ENCODE results near the gene SMAD6. TPM values are rescaled to one million over a fixed set of nuclear protein-coding genes. Genes with fewer than 3 reads are reported as not detected.

SMAD6 gene
- total RNA-seq, 6 experiments from 2014 or later, result 10.2 to 18.1 (median 16.4) TPM

- peaks cover 2% of the 10 kb centered on the region; the same call in 1 of the 2 replicates for H3K4me1 Mint-ChIP-seq (ENCODE audit: low read depth)
- no peak for DNase-seq
- H3K27ac Mint-ChIP-seq, result no peak overlapping the region
- H3K27me3 Mint-ChIP-seq (ENCODE audit: insufficient read depth), result peaks cover 3% of the 10 kb centered on the region
- H3K9me3 Mint-ChIP-seq, result no peaks in the 10 kb centered on the region
- TF ChIP-seq, protein P1, sequence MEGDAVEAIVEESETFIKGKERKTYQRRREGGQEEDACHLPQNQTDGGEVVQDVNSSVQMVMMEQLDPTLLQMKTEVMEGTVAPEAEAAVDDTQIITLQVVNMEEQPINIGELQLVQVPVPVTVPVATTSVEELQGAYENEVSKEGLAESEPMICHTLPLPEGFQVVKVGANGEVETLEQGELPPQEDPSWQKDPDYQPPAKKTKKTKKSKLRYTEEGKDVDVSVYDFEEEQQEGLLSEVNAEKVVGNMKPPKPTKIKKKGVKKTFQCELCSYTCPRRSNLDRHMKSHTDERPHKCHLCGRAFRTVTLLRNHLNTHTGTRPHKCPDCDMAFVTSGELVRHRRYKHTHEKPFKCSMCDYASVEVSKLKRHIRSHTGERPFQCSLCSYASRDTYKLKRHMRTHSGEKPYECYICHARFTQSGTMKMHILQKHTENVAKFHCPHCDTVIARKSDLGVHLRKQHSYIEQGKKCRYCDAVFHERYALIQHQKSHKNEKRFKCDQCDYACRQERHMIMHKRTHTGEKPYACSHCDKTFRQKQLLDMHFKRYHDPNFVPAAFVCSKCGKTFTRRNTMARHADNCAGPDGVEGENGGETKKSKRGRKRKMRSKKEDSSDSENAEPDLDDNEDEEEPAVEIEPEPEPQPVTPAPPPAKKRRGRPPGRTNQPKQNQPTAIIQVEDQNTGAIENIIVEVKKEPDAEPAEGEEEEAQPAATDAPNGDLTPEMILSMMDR (IDR thresholded peaks at IDR 0.05), result no peak
- no peaks in the 10 kb centered on the region for H3K36me3 Mint-ChIP-seq (ENCODE audit: low read depth)
- H3K4me3 Mint-ChIP-seq, result no peak overlapping the region
Observed at GRCh38 chr15:66675446-66675845, 26.6 kb upstream of the SMAD6 start.

- H3K4me3 Mint-ChIP-seq, result no peak overlapping the region
- no peak overlapping the region for H3K27ac Mint-ChIP-seq
- peaks cover 3% of the 10 kb centered on the region for H3K27me3 Mint-ChIP-seq (ENCODE audit: insufficient read depth)
- TF ChIP-seq, protein P1 (IDR thresholded peaks at IDR 0.05), result no peak
- peaks cover 10% of the 10 kb centered on the region; the same call in 1 of the 2 replicates for H3K36me3 Mint-ChIP-seq (ENCODE audit: low read depth)
- H3K9me3 Mint-ChIP-seq, result peaks cover 13% of the 10 kb centered on the region
- no peaks in the 10 kb centered on the region for H3K4me1 Mint-ChIP-seq (ENCODE audit: low read depth)
- no peak for DNase-seq
Observed at GRCh38 chr15:66677336-66677735, 24.7 kb upstream of the SMAD6 start.

DNA sequence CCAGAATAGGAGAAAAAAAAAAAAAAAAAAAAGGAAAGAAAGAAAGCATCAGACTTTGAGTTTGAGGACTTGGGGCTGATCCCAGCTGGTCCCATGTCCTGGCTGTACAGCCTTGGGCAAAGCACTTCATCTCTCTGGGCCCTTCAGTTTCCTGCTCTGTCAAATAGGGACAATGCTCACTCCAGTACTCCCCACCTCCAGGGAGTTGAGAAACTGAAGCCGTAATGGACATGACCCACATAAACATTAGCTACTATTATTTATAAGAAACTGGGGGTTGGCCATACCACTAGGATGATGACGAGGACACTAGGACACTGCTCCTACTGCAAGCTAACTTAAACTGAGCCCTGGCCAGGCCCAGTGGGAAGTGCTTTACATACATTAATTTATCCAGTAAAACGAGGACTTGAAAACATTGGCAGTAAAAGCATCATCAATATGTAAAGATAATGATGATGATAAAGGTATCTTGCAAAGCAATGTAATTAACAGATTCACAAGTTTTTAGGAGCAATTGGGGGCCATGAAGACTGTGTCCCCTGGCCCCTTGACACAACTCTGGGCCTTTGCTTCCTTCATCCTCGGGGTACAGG is 22.9 kb upstream of the SMAD6 start:
- Mint-ChIP-seq H3K27me3 (ENCODE audit: insufficient read depth) (peaks cover 2% of the 10 kb centered on the region), H3K36me3 (ENCODE audit: low read depth) (peaks cover 15% of the 10 kb centered on the region; the same call in 1 of the 2 replicates), H3K4me3 (no peak overlapping the region), H3K27ac (no peak overlapping the region), H3K4me1 (ENCODE audit: low read depth) (peaks cover 13% of the 10 kb centered on the region), H3K9me3 (peaks cover 20% of the 10 kb centered on the region)
- no peak for DNase-seq
- TF ChIP-seq, protein P1 (IDR thresholded peaks at IDR 0.05), result no peak

GRCh38 chr15:66679657-66680108 is 22.4 kb upstream of the SMAD6 start:
- H3K9me3 Mint-ChIP-seq, result peaks cover 20% of the 10 kb centered on the region
- H3K36me3 Mint-ChIP-seq (ENCODE audit: low read depth), result peaks cover 15% of the 10 kb centered on the region; the same call in 1 of the 2 replicates
- H3K27ac Mint-ChIP-seq, result no peak overlapping the region
- TF ChIP-seq, protein P1 (IDR thresholded peaks at IDR 0.05), result no peak
- H3K4me1 Mint-ChIP-seq (ENCODE audit: low read depth), result peaks cover 15% of the 10 kb centered on the region
- no peak overlapping the region for H3K4me3 Mint-ChIP-seq
- peaks cover 2% of the 10 kb centered on the region for H3K27me3 Mint-ChIP-seq (ENCODE audit: insufficient read depth)
- DNase-seq, result no peak

DNA sequence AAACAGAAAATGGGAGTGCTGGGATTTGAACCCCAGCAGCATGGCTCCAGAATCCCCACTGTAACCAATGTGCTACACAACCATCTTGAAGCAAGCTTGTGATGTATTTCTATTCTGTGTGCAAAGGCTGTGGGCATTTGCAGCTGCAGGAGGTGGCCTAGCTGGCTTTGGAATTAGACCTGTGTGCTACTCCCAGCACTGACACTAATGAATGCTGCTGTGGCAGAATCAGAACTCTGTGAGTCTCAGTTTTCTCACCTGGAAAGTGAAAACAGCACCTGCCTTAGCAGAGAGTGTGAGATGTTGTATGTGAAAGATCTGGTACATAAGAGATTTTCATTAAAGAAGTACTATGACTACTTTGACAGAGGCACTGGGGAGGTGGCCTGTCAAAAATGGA is 21.5 kb upstream of the SMAD6 start:
- H3K27me3 Mint-ChIP-seq (ENCODE audit: insufficient read depth), result peaks cover 2% of the 10 kb centered on the region; the same call in 1 of the 2 replicates
- no peak overlapping the region for H3K4me3 Mint-ChIP-seq
- H3K36me3 Mint-ChIP-seq (ENCODE audit: low read depth), result peaks cover 15% of the 10 kb centered on the region; the same call in 1 of the 2 replicates
- H3K4me1 Mint-ChIP-seq (ENCODE audit: low read depth), result peaks cover 15% of the 10 kb centered on the region
- TF ChIP-seq, protein P1 (IDR thresholded peaks at IDR 0.05), result no peak
- peaks cover 20% of the 10 kb centered on the region for H3K9me3 Mint-ChIP-seq
- H3K27ac Mint-ChIP-seq, result no peak overlapping the region
- no peak for DNase-seq
